ENCODE results near the gene HERC3. TPM values are rescaled to one million over a fixed set of nuclear protein-coding genes. Genes with fewer than 3 reads are reported as not detected.
A peak's percentile ranks its signal among the peaks of the same experiment; 100 is the strongest.

Gene HERC3
- total and polyA plus RNA-seq, 2 of the 13 experiments (the other 11 are each of a cell fraction or from before 2014, with no cell fraction given): 3.8 to 6.2 TPM

DNA sequence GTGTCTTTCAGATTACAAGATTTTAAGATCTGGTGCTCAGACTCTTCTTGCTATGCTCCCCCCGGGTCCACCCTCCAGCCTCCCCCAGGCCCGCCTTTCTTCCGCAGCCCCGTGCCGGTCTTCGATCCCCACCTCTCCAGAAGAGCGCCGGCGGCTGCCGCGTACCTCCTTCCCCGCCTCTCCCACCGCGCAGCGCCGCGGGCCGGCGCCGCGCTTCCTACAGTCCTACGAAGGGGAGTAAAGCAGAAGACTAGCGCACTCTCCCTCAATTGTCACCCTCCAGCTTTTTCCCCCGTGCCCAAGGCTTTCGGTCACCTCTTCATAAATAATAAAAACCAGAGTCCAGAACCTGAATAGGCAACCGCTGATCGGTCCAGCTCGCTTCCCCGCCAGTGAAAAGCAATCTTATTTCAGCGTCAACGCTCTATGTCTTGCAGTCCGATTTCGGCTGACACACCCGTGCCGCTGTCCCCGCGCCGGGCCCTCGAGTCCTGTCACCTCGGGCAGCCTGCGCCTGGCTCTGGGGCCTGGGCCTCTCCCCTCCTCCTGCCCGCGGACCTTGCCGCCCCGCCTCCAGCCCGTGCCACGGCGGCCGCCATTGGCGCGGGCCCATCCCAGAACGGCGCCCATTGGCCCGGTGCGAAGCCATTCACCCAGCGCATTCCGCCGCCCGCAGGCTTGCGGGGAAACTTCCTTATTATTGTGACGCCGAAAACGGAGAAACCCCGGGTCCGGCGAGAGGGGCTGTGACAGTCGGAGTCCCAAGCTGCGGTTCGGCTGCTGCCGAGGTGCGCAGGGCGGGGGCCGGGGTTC, at the start of gene HERC3 (continued):
- TF ChIP-seq, protein P1, sequence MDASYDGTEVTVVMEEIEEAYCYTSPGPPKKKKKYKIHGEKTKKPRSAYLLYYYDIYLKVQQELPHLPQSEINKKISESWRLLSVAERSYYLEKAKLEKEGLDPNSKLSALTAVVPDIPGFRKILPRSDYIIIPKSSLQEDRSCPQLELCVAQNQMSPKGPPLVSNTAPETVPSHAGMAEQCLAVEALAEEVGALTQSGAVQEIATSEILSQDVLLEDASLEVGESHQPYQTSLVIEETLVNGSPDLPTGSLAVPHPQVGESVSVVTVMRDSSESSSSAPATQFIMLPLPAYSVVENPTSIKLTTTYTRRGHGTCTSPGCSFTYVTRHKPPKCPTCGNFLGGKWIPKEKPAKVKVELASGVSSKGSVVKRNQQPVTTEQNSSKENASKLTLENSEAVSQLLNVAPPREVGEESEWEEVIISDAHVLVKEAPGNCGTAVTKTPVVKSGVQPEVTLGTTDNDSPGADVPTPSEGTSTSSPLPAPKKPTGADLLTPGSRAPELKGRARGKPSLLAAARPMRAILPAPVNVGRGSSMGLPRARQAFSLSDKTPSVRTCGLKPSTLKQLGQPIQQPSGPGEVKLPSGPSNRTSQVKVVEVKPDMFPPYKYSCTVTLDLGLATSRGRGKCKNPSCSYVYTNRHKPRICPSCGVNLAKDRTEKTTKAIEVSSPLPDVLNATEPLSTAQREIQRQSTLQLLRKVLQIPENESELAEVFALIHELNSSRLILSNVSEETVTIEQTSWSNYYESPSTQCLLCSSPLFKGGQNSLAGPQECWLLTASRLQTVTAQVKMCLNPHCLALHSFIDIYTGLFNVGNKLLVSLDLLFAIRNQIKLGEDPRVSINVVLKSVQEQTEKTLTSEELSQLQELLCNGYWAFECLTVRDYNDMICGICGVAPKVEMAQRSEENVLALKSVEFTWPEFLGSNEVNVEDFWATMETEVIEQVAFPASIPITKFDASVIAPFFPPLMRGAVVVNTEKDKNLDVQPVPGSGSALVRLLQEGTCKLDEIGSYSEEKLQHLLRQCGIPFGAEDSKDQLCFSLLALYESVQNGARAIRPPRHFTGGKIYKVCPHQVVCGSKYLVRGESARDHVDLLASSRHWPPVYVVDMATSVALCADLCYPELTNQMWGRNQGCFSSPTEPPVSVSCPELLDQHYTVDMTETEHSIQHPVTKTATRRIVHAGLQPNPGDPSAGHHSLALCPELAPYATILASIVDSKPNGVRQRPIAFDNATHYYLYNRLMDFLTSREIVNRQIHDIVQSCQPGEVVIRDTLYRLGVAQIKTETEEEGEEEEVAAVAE (CRISPR knock-in tag; IDR thresholded peaks at IDR 0.05; ENCODE audit: borderline replicate concordance): no peak
- TF ChIP-seq, protein P2, sequence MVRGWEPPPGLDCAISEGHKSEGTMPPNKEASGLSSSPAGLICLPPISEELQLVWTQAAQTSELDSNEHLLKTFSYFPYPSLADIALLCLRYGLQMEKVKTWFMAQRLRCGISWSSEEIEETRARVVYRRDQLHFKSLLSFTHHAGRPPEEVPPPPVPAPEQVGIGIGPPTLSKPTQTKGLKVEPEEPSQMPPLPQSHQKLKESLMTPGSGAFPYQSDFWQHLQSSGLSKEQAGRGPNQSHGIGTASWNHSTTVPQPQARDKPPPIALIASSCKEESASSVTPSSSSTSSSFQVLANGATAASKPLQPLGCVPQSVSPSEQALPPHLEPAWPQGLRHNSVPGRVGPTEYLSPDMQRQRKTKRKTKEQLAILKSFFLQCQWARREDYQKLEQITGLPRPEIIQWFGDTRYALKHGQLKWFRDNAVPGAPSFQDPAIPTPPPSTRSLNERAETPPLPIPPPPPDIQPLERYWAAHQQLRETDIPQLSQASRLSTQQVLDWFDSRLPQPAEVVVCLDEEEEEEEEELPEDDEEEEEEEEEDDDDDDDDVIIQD (CRISPR knock-in tag; IDR thresholded peaks at IDR 0.05; ENCODE audit: low read depth): no peak; the same call in 1 of the 2 replicates
- TF ChIP-seq, protein P3, sequence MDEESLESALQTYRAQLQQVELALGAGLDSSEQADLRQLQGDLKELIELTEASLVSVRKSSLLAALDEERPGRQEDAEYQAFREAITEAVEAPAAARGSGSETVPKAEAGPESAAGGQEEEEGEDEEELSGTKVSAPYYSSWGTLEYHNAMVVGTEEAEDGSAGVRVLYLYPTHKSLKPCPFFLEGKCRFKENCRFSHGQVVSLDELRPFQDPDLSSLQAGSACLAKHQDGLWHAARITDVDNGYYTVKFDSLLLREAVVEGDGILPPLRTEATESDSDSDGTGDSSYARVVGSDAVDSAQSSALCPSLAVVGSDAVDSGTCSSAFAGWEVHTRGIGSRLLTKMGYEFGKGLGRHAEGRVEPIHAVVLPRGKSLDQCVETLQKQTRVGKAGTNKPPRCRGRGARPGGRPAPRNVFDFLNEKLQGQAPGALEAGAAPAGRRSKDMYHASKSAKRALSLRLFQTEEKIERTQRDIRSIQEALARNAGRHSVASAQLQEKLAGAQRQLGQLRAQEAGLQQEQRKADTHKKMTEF (CRISPR knock-in tag; IDR thresholded peaks at IDR 0.05): peak; percentile 63; the same call in 1 of the 2 replicates
- TF ChIP-seq ZNF615 (CRISPR knock-in tag; IDR thresholded peaks at IDR 0.05; ENCODE audit: borderline replicate concordance) (no peak), SPEN (CRISPR knock-in tag; IDR thresholded peaks at IDR 0.05; ENCODE audit: low read depth) (peak; percentile 73; the same call in 1 of the 2 replicates), RFXANK (CRISPR knock-in tag; IDR thresholded peaks at IDR 0.05) (no peak), ZNF879 (CRISPR knock-in tag; IDR thresholded peaks at IDR 0.05) (no peak), ZNF83 (CRISPR knock-in tag; IDR thresholded peaks at IDR 0.05; ENCODE audit: borderline replicate concordance) (0 out of 2 replicates have a peak, but pooled peaks have one; percentile 62), ZNF44 (CRISPR knock-in tag; IDR thresholded peaks at IDR 0.05) (no peak)
- TF ChIP-seq, protein P4, sequence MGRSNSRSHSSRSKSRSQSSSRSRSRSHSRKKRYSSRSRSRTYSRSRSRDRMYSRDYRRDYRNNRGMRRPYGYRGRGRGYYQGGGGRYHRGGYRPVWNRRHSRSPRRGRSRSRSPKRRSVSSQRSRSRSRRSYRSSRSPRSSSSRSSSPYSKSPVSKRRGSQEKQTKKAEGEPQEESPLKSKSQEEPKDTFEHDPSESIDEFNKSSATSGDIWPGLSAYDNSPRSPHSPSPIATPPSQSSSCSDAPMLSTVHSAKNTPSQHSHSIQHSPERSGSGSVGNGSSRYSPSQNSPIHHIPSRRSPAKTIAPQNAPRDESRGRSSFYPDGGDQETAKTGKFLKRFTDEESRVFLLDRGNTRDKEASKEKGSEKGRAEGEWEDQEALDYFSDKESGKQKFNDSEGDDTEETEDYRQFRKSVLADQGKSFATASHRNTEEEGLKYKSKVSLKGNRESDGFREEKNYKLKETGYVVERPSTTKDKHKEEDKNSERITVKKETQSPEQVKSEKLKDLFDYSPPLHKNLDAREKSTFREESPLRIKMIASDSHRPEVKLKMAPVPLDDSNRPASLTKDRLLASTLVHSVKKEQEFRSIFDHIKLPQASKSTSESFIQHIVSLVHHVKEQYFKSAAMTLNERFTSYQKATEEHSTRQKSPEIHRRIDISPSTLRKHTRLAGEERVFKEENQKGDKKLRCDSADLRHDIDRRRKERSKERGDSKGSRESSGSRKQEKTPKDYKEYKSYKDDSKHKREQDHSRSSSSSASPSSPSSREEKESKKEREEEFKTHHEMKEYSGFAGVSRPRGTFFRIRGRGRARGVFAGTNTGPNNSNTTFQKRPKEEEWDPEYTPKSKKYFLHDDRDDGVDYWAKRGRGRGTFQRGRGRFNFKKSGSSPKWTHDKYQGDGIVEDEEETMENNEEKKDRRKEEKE (IDR thresholded peaks at IDR 0.05): no peak
- TF ChIP-seq, protein P5, sequence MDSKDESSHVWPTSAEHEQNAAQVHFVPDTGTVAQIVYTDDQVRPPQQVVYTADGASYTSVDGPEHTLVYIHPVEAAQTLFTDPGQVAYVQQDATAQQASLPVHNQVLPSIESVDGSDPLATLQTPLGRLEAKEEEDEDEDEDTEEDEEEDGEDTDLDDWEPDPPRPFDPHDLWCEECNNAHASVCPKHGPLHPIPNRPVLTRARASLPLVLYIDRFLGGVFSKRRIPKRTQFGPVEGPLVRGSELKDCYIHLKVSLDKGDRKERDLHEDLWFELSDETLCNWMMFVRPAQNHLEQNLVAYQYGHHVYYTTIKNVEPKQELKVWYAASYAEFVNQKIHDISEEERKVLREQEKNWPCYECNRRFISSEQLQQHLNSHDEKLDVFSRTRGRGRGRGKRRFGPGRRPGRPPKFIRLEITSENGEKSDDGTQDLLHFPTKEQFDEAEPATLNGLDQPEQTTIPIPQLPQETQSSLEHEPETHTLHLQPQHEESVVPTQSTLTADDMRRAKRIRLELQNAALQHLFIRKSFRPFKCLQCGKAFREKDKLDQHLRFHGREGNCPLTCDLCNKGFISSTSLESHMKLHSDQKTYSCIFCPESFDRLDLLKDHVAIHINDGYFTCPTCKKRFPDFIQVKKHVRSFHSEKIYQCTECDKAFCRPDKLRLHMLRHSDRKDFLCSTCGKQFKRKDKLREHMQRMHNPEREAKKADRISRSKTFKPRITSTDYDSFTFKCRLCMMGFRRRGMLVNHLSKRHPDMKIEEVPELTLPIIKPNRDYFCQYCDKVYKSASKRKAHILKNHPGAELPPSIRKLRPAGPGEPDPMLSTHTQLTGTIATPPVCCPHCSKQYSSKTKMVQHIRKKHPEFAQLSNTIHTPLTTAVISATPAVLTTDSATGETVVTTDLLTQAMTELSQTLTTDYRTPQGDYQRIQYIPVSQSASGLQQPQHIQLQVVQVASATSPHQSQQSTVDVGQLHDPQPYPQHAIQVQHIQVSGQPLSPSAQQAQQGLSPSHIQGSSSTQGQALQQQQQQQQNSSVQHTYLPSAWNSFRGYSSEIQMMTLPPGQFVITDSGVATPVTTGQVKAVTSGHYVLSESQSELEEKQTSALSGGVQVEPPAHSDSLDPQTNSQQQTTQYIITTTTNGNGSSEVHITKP (CRISPR knock-in tag; IDR thresholded peaks at IDR 0.05; ENCODE audit: low read depth): no peak; the same call in 1 of the 2 replicates
- TF ChIP-seq, protein P6, sequence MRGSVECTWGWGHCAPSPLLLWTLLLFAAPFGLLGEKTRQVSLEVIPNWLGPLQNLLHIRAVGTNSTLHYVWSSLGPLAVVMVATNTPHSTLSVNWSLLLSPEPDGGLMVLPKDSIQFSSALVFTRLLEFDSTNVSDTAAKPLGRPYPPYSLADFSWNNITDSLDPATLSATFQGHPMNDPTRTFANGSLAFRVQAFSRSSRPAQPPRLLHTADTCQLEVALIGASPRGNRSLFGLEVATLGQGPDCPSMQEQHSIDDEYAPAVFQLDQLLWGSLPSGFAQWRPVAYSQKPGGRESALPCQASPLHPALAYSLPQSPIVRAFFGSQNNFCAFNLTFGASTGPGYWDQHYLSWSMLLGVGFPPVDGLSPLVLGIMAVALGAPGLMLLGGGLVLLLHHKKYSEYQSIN (CRISPR knock-in tag; IDR thresholded peaks at IDR 0.05; ENCODE audit: borderline replicate concordance): no peak
